ENCODE data around the gene CNGB1. TPM values are rescaled to one million over a fixed set of nuclear protein-coding genes. Genes with fewer than 3 reads are reported as not detected.

CNGB1 gene
- total RNA-seq, 4 donors from 2014 or later = 0.13 TPM; not detected in 3

DNA sequence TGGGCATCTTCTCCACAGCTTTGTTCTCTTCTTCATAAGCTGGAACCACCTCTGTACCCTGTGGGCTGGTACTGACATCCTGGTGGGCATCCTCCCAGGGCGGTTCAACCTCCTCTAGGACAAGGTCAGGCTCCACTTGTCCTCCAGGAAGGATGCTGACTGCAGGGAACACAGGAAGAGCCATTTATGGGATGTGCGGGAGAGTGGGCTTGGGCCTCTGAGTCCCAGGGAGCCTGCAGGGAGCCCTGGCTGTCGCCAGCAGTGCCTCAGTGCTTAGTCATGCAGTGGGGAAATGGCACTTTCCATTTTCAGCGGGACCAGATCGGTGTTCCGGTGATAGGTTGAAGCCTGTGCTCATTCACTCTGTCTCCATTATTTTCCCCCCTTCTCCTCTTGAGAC is 20.5 kb downstream of the CNGB1 start:
- 52 to 58% methylated on average over 6 of the region's 6 CpGs for WGBS, 2 donors
- Histone ChIP-seq H3K27ac (no peak overlapping the region), H3K27me3 (no peaks in the 10 kb centered on the region), H3K9me3 (no peaks in the 10 kb centered on the region), H3K4me1 (no peaks in the 10 kb centered on the region), H3K36me3 (no peaks in the 10 kb centered on the region), H3K4me3 (replicated peaks in 1 of 3) (no peak overlapping the region)
- intact Hi-C loops (cut with DNase I) = no loop called here
- DNase-seq = no peak
- TF ChIP-seq, protein P1, sequence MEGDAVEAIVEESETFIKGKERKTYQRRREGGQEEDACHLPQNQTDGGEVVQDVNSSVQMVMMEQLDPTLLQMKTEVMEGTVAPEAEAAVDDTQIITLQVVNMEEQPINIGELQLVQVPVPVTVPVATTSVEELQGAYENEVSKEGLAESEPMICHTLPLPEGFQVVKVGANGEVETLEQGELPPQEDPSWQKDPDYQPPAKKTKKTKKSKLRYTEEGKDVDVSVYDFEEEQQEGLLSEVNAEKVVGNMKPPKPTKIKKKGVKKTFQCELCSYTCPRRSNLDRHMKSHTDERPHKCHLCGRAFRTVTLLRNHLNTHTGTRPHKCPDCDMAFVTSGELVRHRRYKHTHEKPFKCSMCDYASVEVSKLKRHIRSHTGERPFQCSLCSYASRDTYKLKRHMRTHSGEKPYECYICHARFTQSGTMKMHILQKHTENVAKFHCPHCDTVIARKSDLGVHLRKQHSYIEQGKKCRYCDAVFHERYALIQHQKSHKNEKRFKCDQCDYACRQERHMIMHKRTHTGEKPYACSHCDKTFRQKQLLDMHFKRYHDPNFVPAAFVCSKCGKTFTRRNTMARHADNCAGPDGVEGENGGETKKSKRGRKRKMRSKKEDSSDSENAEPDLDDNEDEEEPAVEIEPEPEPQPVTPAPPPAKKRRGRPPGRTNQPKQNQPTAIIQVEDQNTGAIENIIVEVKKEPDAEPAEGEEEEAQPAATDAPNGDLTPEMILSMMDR (IDR thresholded peaks at IDR 0.05) = no peak
- no peak for TF ChIP-seq POLR2A (IDR thresholded peaks at IDR 0.05)

DNA sequence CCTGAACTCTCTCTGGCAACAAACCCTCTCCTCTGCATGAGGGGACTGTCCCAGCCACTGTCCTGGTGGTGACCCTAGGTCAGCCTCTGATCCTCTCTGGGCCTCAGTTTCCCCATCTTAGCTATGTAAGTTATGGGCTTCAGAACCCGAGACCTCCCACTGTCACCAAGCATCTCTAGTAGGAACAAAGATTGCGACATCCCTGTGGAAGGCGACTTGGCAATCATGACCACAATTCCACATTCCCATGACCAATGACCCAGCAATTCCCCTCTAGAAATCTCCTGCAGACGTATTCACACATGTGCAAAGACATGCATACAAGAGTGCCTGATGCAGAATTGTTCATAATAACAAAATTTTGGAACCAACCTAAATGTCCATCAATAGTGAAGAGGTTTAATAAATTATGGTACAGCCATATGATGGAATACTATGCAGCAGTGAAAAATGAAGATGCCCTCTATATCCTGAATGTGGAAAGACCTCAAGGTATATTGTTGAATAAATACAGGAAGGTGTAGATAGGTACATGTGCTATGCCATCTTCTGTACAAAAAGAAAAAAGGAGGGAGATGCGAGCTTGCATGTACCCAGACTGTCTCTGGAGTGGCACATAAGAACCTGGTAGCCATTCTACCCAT is 21.2 kb downstream of the CNGB1 start:
- Histone ChIP-seq H3K9me3 (no peaks in the 10 kb centered on the region), H3K36me3 (no peaks in the 10 kb centered on the region), H3K4me1 (no peaks in the 10 kb centered on the region), H3K27me3 (no peaks in the 10 kb centered on the region), H3K4me3 (replicated peaks in 1 of 3) (no peak overlapping the region), H3K27ac (no peak overlapping the region)
- no peak for DNase-seq
- TF ChIP-seq POLR2A (IDR thresholded peaks at IDR 0.05) = no peak
- TF ChIP-seq, protein P1 (IDR thresholded peaks at IDR 0.05) = no peak
- 78 to 80% methylated on average over 5 of the region's 5 CpGs for WGBS, 2 donors
- intact Hi-C loops (cut with DNase I) = no loop called here

DNA sequence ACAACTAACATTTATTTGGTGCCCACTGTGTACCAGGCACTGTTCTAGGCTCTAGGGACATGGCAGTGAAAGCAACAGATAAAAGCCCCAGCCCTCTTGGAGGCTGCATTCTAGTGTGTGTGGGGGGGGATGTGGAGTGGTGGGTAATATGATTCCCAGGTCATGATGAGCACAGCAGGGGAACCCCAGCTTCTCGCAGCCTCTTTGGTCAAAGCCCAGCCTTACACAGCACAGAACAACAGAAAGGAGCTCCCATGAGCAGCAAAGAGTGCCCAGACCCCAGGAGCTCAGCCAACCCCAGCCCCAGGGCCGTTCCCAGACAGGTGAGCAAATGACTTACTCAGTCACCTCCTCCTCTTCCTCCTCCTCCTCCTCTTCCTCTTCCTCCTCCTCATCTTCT is 21.9 kb downstream of the CNGB1 start:
- no peak overlapping the region for H3K4me3 ChIP-seq (replicated peaks in 1 of 3)
- H3K9me3 ChIP-seq = no peaks in the 10 kb centered on the region
- no peak for DNase-seq
- no peaks in the 10 kb centered on the region for H3K27me3 ChIP-seq
- intact Hi-C loops (cut with DNase I) = no loop called here
- TF ChIP-seq, protein P1 (IDR thresholded peaks at IDR 0.05) = no peak
- no peak for TF ChIP-seq POLR2A (IDR thresholded peaks at IDR 0.05)
- no peak overlapping the region for H3K27ac ChIP-seq
- H3K4me1 ChIP-seq = no peaks in the 10 kb centered on the region
- H3K36me3 ChIP-seq = no peaks in the 10 kb centered on the region
- WGBS, 2 donors = 27 to 39% methylated on average over 2 of the region's 2 CpGs

DNA sequence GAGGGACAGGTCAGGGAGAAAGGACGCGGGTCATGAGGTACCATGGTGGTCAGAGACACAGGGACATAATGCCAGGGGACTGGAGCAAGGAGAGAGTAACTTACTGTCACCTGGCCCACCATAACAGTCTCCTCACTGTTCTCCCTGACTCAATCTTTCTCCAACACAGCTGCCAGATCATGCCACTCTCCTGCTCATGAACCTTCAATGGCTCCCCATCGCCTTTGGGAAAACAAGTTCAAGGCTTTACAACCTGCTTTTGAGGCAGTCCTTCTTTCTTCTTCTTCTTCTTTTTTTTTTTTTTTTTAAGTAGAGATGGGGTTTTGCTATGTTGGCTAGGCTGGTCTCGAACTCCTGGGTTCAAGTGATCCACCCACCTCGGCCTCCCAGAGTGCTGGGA is 22.9 kb downstream of the CNGB1 start:
- no peaks in the 10 kb centered on the region for H3K36me3 ChIP-seq
- 88 to 97% methylated on average over 5 of the region's 5 CpGs for WGBS, 2 donors
- no peak overlapping the region for H3K4me3 ChIP-seq (replicated peaks in 1 of 3)
- DNase-seq = no peak
- H3K27me3 ChIP-seq = no peaks in the 10 kb centered on the region
- no peaks in the 10 kb centered on the region for H3K9me3 ChIP-seq
- H3K27ac ChIP-seq = no peak overlapping the region
- no peak for TF ChIP-seq POLR2A (IDR thresholded peaks at IDR 0.05)
- TF ChIP-seq, protein P1 (IDR thresholded peaks at IDR 0.05) = no peak
- no peaks in the 10 kb centered on the region for H3K4me1 ChIP-seq
- intact Hi-C loops (cut with DNase I) = no loop called here

DNA sequence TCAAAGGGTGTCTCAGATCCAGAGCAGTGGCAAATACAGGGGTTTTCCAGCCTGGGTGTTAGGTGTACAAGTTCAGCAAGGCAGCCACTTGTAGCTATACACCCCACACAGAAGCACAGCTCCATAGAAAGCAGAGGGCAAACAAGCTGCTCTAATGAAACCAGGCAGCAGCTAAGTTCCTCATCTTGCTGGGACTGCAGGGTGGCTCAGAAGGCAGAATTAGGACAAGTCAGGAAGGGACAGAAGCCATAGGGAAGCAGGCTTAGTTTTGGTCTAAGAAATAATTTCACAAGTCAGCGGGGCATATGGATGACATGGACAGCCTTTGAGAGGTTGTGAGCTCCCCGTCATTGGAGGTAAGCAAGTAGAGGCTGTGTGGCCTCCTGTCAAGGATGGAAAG is 23.7 kb downstream of the CNGB1 start:
- TF ChIP-seq POLR2A (IDR thresholded peaks at IDR 0.05) = no peak
- DNase-seq = no peak
- Histone ChIP-seq H3K36me3 (no peaks in the 10 kb centered on the region), H3K9me3 (no peaks in the 10 kb centered on the region), H3K27ac (no peak overlapping the region), H3K27me3 (no peaks in the 10 kb centered on the region), H3K4me1 (no peaks in the 10 kb centered on the region), H3K4me3 (replicated peaks in 1 of 3) (no peak overlapping the region)
- intact Hi-C loops (cut with DNase I) = no loop called here
- 86 to 91% methylated on average over 2 of the region's 2 CpGs for WGBS, 2 donors
